ENCODE data around the gene MSANTD1. TPM values are rescaled to one million over a fixed set of nuclear protein-coding genes. Genes with fewer than 3 reads are reported as not detected.

MSANTD1 gene
- total RNA-seq, 1 experiment from 2014 or later: 0.95 TPM

- Mint-ChIP-seq H3K4me1 (ENCODE audit: low read depth, unreplicated experiment) (no peaks in the 10 kb centered on the region), H3K36me3 (ENCODE audit: insufficient read depth, unreplicated experiment) (peaks cover 47% of the 10 kb centered on the region), H3K9me3 (ENCODE audit: unreplicated experiment) (no peaks in the 10 kb centered on the region), H3K27ac (ENCODE audit: unreplicated experiment) (no peak overlapping the region), H3K4me3 (ENCODE audit: unreplicated experiment) (no peak overlapping the region), H3K27me3 (ENCODE audit: insufficient read depth, unreplicated experiment) (no peaks in the 10 kb centered on the region)
- H3K27me3 ChIP-seq (replicated peaks; ENCODE audit: control insufficient read depth, insufficient read depth, low read length): no peaks in the 10 kb centered on the region
- H3K4me1 ChIP-seq: no peaks in the 10 kb centered on the region
- TF ChIP-seq CTCF (IDR thresholded peaks at IDR 0.05; ENCODE audit: insufficient read depth in 1 of 2, low read depth in 1 of 2, low read length in 1 of 2, severe bottlenecking in 1 of 2, unreplicated experiment in 1 of 2): no peak
- BruUV-seq (replicated peaks): no TSS peak
- no peaks in the 10 kb centered on the region for H3K9me3 ChIP-seq
- DNase-seq: peak in 1 of 2 experiments; percentile 4
- POLR2A ChIA-PET: no interaction called here
- CTCF ChIA-PET: no interaction called here
- intact Hi-C loops (cut with micrococcal nuclease; ENCODE audit: unreplicated experiment): no loop called here
- peaks cover 1% of the 10 kb centered on the region; the same call in 1 of the 2 replicates for H3K36me3 ChIP-seq (ENCODE audit: control insufficient read depth, insufficient read depth, low read length)
- no peak overlapping the region for H3K4me3 ChIP-seq (ENCODE audit: low read depth, low read length)
Observed at GRCh38 chr4:3213661-3214250, 35.2 kb upstream of the MSANTD1 start.

- no peak overlapping the region for H3K27ac Mint-ChIP-seq (ENCODE audit: unreplicated experiment)
- Histone ChIP-seq H3K4me1 (no peaks in the 10 kb centered on the region), H3K4me3 (ENCODE audit: low read depth, low read length) (no peak overlapping the region), H3K27me3 (replicated peaks; ENCODE audit: control insufficient read depth, insufficient read depth, low read length) (no peaks in the 10 kb centered on the region), H3K36me3 (ENCODE audit: control insufficient read depth, insufficient read depth, low read length) (no peaks in the 10 kb centered on the region), H3K9me3 (no peaks in the 10 kb centered on the region)
- H3K9me3 Mint-ChIP-seq (ENCODE audit: unreplicated experiment): no peaks in the 10 kb centered on the region
- DNase-seq: no peak
- ChIA-PET CTCF (no interaction called here), POLR2A (no interaction called here)
- TF ChIP-seq CTCF (IDR thresholded peaks at IDR 0.05; ENCODE audit: insufficient read depth in 1 of 2, low read depth in 1 of 2, low read length in 1 of 2, severe bottlenecking in 1 of 2, unreplicated experiment in 1 of 2): no peak
- no peaks in the 10 kb centered on the region for H3K4me1 Mint-ChIP-seq (ENCODE audit: low read depth, unreplicated experiment)
- H3K36me3 Mint-ChIP-seq (ENCODE audit: insufficient read depth, unreplicated experiment): peaks cover 44% of the 10 kb centered on the region
- intact Hi-C loops (cut with micrococcal nuclease; ENCODE audit: unreplicated experiment): no loop called here
- no TSS peak for BruUV-seq (replicated peaks)
- H3K4me3 Mint-ChIP-seq (ENCODE audit: unreplicated experiment): no peak overlapping the region
- H3K27me3 Mint-ChIP-seq (ENCODE audit: insufficient read depth, unreplicated experiment): no peaks in the 10 kb centered on the region
Observed at GRCh38 chr4:3215256-3215655, 33.7 kb upstream of the MSANTD1 start.

- Mint-ChIP-seq H3K36me3 (ENCODE audit: insufficient read depth, unreplicated experiment) (peaks cover 43% of the 10 kb centered on the region), H3K27ac (ENCODE audit: unreplicated experiment) (no peak overlapping the region), H3K9me3 (ENCODE audit: unreplicated experiment) (no peaks in the 10 kb centered on the region), H3K4me3 (ENCODE audit: unreplicated experiment) (no peak overlapping the region), H3K4me1 (ENCODE audit: low read depth, unreplicated experiment) (no peaks in the 10 kb centered on the region), H3K27me3 (ENCODE audit: insufficient read depth, unreplicated experiment) (no peaks in the 10 kb centered on the region)
- CTCF ChIA-PET: no interaction called here
- H3K36me3 ChIP-seq (ENCODE audit: control insufficient read depth, insufficient read depth, low read length): no peaks in the 10 kb centered on the region
- POLR2A ChIA-PET: no interaction called here
- TF ChIP-seq CTCF (IDR thresholded peaks at IDR 0.05; ENCODE audit: insufficient read depth in 1 of 2, low read depth in 1 of 2, low read length in 1 of 2, severe bottlenecking in 1 of 2, unreplicated experiment in 1 of 2): no peak
- no peaks in the 10 kb centered on the region for H3K9me3 ChIP-seq
- no peaks in the 10 kb centered on the region for H3K27me3 ChIP-seq (replicated peaks; ENCODE audit: control insufficient read depth, insufficient read depth, low read length)
- intact Hi-C loops (cut with micrococcal nuclease; ENCODE audit: unreplicated experiment): no loop called here
- peak in 1 of 2 experiments; percentile 6 for DNase-seq
- no peaks in the 10 kb centered on the region for H3K4me1 ChIP-seq
- H3K4me3 ChIP-seq (ENCODE audit: low read depth, low read length): no peak overlapping the region
- no TSS peak for BruUV-seq (replicated peaks)
Observed at GRCh38 chr4:3215733-3216132, 33.2 kb upstream of the MSANTD1 start.

Data from Caco-2 (cell line).